ENCODE measurements around the gene DLG2.
"Not testable (repeated sequence)": the region's sequence is repeated elsewhere in the genome, so short reads cannot be mapped to it uniquely, and the experiment has no call there.

The DLG2 gene

DNA sequence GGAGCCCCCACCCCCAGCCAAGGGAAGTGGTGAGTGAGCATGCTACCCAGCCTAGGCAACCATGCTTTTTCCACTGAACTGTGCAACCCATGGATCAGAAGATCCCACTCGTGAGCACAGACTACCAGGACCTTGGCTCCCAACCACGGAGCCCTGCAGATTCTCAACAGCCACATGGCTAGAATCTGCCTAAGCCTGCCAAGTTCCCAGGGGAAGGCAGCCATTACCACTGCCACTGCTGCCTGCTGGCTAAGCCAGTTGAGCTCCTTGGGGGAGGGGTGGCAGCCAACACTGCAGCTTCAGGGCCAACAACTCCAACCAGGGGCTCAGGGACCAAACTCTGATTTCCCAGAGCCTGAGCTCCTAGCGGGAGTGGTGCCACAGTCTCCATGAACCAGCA lies 195.8 kb downstream of the DLG2 start:
- DNase-seq, result no peak

DNA sequence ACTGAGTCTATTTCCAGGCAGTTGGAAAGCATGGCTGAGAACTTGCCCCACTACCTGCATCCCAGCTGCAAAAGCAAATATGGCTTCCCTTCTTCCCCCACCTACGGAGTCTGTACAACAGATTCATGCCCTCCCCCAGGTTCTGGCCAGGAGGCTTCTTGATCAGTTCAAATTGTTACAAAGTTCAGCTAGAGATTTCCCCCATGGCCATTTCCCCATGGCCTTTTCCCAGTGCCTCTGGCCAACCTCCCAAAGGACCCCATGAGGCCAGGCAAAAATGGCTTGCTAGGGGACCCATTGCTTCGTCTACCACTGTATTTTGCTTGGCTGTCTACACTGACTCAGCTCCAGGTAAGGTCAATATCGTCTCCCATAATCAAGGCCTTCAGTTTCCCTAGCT lies 203.3 kb downstream of the DLG2 start:
- DNase-seq, result no peak

DNA sequence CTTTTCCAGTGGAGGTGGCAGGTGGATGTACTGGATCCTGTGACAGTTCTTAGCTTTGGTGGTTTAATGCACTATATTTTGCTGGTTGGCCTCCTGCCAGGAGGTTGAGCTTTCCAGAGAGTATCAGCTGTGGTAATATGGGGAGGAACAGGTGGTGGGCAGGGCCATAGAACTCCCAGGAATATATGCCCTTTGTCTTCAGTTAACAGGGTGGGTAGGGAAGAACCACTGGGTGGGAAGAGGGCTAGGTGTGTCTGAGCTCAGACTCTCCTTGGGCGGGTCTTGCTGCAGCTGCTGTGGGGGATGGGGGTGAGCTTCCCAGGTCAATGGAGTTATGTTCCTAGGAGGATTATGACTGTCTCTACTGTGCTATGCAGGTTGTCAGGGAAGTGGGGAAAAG lies 203.8 kb downstream of the DLG2 start:
- no peak for DNase-seq

DNA sequence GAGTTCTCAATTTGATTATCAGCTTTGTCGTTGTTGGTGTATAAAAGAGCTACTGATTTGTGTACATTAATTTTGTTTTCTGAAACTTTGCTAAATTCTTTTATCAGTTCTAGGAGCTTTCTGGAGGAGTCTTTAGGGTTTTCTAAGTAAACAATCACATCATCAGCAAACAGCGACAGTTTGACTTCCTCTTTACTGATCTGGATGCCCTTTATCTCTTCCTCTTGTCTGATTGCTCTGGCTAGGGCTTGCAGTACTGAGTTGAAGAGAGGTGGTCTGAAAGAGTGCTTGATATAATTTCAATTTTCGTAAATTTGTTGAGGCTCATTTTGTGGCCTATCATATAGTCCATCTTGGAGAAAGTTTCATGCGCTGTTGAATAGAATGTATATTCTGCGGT lies 213.0 kb downstream of the DLG2 start:
- DNase-seq, result no peak

DNA sequence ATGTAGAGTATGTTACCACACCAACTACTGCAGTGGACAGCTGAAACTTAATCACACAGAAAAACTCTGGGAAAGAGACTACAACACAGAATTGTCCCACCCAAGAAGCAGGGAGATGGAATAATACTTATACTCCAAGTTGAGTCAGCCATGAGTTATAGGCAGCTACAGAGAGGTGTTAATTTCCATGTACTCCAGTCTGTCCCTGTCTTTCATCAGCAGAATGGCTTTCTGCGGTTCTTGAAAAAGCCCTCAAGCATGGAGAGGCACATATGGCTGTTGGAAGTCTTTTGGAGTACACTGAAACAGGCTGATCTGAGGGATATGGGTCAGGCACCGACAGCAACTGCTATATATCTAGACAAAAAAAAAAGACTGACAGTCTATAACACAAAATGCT lies 219.5 kb downstream of the DLG2 start:
- DNase-seq, result no peak

DNA sequence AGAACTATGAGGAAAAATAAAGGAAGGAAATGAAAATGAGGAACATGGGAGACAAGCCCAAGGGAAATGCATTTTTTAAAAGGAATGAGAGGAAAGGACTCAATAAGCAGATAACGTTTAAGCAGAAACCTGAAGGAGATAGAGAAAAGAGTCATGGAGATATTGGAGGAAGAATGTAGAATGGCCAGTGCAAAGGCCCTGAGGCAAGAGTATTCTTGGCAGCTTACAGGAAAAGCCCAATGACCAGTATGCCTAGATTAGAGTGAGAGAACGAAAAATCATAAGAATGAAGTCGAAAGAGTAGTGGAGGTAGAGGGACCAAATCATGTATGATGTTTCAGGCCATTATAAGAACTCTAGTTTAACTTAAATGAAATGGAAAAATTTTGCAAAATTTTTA lies 220.3 kb downstream of the DLG2 start:
- DNase-seq, result no peak

DNA sequence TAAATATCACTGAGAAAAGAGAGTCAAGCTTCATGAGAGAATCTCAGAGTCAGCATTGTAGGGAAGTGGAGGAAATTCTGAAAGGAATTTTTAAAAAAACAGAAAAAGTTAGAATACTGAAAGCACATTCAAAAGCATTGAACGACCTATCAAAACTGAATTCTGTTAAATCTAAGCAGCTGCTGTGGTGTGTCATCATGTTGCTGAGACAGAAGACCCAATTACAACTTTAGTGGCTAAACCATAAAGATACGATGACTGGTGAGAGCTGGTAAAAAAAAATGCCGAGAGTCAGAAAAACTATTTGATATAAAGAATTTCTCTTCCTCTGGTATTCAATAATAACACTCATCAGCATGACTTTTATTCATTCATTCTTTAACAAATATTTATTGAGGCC lies 220.8 kb downstream of the DLG2 start:
- DNase-seq, result no peak

DNA sequence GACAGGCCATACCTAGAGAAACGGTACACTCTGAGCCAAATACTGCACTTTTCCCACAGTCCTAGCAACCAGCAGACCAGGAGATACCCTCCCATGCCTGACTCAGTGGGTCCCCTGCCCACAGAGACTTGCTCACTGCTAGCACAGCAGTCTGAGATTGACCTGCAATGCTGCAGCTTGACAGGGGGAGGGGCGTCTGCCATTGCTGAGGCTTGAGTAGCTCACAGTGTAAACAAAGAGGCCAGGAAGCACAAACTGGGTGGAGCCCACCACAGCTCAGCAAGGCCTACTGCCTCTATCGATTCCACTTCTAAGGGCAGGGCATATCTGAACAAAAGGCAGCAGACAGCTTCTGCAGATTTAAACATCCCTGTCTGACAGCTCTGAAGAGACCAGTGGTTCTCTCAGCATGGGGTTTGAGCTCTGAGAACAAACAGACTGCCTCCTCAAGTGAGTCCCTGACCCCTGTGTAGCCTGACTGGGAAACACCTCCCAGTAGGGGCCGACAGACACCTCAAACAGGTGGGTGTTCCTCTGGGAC lies 231.6 kb downstream of the DLG2 start:
- not testable (repeated sequence) for DNase-seq

DNA sequence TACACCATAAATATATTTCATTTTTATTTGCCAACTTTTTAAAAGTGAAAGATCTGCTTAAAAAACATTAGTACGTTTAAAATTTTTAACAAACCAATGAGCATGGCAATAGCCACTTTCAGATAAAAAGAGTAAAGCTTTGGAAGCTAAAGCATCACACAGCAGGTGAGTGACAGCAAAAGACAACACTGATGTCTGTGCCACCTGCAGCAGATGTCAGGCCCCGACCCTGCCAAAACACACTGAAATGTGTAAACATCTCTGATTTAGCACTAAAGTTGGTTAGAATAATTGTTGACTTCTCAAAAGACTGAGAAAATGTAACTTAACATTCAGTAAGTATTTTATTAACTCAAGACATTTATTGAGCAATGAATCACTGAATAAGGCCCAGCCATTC lies 232.9 kb downstream of the DLG2 start:
- DNase-seq, result no peak

DNA sequence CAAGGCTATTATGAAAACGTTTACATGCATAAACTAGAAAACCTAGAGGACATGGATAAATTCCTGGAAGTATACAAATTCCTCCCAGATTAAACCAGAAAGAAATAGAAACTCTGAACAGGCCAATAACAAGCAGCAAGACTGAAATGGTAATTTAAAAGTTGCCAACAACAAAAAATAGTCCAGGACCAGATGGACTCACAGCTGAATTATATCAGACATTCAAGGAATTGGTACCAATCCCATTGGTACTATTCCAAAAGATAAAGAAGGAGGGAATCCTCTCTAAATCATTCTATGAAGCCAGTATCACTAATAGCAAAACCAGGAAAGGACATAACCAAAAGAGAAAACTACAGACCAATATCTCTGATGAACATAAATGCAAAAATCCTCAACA lies 236.0 kb downstream of the DLG2 start:
- no peak for DNase-seq

DNA sequence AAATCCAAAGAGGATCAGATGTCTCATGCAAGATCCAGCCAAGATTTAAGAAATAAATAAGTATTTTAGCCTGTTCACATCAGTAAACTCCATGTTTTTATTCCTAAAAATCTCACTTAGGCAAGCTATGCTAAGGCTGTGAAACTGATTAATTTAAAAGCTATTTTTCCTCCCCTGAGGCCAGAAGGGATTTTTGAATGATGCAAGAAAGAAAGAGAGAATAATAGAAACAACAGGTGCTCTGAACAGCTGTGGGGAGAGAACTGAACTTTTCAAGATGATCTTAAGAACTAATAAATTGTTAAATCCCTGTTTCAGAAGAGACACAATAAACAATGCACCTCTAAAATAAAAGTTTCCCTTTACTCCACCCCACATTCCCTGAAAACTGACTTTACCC lies 241.6 kb downstream of the DLG2 start:
- no peak for DNase-seq

DNA sequence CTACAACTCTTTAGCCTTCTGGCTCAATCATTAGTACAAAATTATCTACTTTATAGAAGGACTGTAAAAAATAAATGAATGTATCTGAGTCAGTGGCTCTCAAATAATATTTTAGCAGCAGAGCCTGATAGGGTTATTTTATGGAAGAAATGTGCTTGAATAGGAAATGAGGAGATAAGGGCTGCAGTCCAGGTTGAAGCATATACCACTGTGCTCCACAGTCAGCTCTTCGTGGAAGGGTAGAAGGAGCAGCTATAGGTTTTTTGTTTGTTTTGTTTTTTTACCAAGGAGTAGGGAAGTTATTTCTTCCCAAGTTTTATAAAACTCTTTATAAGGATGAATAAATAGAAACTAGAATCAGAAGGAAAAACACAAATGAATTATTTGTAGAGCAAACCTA lies 242.0 kb downstream of the DLG2 start:
- DNase-seq, result no peak

DNA sequence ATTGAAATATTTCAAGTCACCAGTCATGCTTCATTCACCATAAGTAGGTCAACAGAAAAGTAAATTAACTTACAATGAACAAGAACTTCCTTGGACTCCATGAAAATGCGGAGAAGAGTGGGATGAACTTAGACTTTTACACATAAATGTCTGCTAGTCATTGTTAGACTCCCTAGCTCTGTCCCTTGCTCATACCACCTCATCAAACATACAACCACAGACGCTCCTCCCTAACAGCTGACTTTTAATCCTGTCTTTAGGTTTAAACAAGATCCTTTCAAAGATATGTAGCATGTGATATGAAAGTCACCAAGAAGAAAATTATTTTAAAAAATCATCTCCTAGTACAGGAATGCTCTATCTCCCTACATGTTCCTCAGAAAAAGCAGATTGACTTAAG lies 248.1 kb downstream of the DLG2 start:
- DNase-seq, result no peak

DNA sequence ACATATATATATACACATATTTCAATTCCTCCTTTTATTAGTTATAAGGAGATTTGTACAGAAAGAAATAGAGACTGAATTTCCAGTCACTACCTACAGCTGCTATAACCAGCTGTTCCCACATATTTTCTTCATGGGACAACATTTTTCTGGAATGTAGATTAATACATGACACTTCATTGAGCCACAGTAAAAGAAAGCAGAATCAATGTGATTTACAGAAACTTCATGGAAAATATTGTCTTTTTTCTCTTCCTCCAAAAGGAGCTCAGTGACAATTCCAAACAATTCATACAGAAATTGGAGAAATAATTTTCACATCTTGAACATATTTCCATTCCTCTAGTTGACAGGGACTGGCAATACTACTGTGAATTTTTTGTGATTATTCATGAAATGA lies 249.2 kb downstream of the DLG2 start:
- DNase-seq, result no peak

DNA sequence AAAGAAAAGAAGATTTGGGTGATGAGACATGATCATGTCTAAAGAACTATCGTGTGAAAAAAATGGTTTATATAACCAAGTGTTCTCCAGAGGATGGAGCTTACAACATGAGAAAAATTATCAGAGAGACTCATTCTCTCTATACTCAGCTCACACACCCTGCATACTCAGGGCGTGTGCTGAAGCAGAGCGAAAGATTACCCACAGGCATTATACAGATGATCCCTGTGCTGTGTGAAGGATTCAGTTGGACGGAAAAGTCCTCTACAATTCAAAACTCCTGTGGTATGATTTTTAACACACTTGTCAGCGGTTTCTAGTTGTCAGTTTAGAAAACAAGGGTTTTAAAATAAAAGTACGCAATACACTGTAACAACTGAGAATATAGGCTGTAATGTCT lies 267.3 kb downstream of the DLG2 start:
- DNase-seq, result no peak

DNA sequence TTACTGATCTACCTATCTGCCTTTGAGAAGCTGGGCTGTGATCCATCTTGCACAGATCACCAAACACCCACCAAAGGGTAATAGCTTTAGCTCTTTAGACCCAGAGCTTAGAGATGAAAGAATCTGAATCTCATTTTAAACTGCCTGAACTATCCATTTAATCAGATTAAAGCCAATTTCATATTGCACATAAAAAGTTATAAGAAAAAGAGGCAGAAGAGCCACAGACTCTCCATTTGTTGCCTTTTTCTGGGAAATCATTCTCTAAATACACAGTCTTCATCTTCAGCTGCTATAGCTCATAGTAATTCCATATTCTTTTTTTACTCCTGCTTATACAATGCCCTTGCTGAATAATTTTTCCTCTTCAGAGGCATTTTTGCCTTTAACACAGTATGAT lies 271.2 kb downstream of the DLG2 start:
- DNase-seq, result no peak

DNA sequence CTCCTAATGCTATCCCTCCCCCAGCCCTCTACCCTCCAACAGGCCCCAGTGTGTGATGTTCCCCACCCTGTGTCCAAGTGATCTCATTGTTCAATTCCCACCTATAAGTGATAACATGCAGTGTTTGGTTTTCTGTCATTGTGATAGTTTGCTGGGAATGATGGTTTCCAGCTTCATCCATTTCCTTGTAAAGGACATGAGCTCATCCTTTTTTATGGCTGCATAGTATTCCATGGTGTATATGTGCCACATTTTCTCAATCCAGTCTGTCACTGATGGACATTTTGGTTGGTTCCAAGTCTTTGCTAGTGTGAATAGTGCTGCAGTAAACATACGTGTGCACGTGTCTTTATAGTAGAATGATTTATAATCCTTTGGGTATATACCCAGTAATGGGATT lies 277.6 kb downstream of the DLG2 start:
- DNase-seq, result not testable (repeated sequence)

DNA sequence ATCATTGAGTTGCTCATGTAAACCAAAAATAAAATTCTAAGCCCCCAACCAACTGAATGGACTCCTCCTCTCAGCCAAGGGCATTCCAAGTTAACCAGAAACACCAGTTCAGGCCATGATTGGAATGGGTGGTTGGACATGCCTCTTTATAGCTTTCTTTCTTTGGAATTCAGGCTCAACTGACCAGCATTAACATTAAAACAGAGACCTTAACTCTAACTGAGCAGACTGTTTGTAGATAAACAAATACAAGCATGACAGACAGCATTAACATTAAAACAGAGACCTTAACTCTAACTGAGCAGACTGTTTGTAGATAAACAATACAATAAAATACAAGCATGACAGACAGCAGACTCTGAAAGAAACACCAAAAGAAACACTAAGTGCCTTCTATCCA lies 278.2 kb downstream of the DLG2 start:
- no peak for DNase-seq

DNA sequence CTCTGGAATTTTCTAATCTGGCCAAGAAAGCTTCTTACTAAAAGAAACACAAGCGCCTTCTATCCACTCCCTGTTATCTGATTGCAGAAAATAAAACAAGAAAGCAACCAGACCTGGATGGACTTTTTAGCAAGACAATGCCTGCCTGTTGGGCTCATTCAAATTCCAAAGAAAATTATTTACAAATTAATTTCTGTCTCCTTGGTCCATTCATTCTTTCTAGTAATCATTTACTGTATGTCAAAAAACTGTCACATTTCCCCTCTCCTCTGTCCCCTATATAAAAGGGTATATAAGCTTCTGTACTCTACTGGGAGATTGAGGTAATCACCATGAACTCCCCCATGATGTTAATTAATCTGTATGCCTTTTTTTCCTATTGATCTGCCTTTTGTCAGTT lies 279.9 kb downstream of the DLG2 start:
- DNase-seq, result no peak

DNA sequence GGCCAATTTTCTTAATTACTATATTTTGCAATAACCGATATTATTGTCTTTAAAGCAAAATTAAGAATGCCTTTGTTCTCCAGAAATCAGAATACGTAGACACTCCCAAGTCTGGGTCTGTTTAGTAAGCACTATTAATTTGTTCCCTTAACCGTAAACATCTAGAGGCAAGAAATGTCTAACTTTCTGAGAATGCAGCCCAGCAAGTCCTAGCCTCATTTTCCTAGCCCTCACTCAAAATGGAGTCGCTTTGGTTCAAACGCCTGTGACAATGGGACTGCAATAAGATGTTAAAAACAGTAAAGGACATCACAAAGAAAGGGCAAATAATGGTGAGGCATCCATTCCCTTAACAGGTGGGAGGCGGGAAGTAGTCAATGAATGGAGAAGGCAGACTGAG lies 280.7 kb downstream of the DLG2 start:
- DNase-seq, result no peak

DNA sequence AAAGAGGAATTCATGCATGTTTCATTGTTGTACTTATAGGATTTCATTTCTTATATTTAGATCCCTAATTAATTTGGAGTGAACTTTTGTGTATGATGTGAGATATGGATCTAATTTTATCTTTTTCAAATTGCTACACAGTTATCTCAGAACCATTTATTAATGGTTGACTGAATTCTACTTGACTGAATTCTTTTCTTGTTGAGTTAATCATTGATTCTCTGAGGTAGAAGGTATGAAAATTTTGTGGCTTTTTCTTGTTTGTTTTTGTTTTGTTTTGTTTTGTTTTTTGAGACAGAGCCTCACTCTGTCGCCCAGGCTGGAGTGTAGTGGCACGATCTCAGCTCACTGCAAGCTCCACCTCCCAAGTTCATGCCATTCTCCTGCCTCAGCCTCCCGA lies 286.3 kb downstream of the DLG2 start:
- not testable (repeated sequence) for DNase-seq

DNA sequence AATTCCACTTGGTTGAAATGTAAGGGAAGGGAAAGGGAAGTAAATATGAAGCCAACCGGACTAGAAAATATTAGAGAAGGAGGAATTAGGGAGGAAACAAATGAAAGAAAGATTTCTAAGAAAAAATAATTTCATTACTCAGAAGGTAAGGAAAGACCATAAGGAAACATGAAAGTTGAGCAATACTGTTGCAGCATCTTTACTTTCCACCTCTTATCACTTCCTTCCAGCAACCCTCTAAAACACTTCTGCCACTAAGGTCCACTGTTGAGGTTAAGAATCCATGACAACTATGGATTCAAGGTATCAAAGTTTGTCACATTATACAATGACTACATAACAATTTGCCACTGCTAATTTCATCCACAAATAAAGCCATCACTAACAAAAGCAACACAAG lies 308.6 kb downstream of the DLG2 start:
- DNase-seq, result no peak

DNA sequence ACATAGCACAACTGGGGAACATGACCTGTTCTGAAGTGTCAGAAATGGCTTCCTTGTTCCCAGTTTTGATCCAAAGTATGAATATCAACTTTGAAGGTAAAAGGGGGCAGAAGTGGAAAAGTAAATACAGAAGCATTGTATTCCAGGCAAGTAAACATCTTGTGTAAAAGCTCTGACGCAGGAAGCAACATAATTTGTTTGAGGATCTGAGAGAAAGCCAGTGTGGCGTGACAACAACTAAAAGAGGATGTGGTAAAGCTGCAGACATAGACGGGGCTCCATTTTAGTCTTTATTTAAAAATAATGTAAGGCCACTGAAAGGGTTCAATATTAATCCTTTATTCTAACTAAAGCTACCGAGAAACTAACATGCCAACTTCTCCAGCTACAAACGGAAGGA lies 310.2 kb downstream of the DLG2 start:
- DNase-seq, result no peak

DNA sequence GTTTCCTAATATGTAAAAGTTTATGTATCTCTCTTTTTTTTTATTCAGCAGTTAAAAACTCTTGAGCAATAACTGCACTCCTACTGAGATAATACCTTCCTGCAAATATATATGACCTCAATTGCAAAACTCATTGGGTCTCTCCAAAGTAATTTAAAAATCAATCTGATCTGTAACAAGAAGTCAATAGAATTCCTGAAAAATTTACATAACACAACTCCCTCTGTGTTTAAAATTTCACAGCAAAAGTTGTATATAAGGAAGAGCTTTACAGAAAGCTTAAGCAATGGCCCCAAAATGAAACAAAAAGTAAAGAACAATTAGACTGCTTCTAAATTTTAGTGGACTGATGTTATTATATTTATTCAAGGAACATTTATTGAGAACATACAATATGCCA lies 313.4 kb downstream of the DLG2 start:
- DNase-seq, result no peak

DNA sequence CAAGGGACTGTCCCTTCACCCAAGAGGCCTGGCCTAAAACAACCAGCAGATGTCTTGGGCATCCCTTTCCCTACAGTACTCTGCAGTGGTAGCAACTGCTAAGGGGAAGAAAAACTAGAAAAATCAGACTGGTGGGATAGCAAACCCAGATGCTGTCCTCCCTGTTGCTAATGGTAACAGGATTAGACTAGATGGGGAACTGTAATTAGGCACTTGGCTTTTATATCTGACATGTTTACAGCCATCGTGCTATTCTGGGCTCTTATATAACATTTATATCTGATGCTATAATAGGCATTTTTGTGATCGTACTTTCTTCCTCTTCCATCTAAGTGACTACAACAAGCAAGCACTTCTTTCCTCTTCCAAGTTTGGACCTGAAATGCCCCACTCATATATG lies 316.7 kb downstream of the DLG2 start:
- no peak for DNase-seq

DNA sequence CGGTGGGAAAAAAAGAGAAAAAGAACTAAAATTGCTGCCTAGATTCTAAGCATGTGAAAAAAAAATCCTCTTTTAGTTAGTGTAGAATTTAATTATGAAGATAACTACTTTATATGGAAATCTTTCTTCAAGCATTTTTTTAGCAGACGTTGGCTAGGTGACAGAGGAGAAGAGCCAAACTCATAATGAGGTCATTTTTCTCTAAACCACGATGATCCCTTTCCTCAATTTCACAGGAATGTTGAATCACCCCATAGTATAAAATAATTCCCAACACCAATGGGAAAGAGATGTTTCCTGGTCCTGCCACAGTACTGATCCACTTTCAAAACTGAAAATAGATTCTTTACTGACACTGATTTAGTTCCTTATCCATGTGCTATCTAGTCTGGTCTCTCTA lies 319.8 kb downstream of the DLG2 start:
- no peak for DNase-seq

All from CD4-positive, alpha-beta T cell treated with Interleukin-21 for 1 hour (primary cell).